ENCODE measurements around the gene SLC38A4.

The SLC38A4 gene

DNA sequence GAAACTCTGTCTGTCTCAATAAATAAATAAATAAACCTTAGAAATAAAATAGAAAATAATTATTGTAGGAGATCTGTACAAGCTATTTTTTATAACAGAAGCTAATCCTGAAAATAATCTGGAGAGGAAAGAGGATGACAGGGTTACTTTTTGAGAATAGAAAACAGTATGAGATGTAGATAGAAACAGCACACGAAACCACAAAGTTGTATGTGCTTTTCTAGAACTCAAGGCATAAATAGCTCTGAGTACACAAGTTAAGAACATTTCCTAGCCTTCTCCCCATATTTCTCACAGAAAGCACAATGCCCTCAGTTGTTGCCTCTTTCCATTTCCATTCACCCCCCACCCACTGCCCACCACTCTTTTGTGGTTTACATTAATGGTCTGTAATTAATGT, 35.7 kb downstream of the SLC38A4 start:
- H3K9ac ChIP-seq (ENCODE audit: low read depth, low read length): no peak overlapping the region
- no peaks in the 10 kb centered on the region for H3K9me3 ChIP-seq (ENCODE audit: insufficient read depth, low read length, severe bottlenecking)
- H2AFZ ChIP-seq (ENCODE audit: low read depth, low read length): no peak overlapping the region
- no peak overlapping the region for H3K4me3 ChIP-seq (ENCODE audit: low read depth in 1 of 2, low read length in 2 of 2)
- H3K27me3 ChIP-seq (ENCODE audit: insufficient read depth, low read length, poor library complexity): no peaks in the 10 kb centered on the region
- no peak overlapping the region for H3K4me2 ChIP-seq (ENCODE audit: insufficient read depth, low read length)
- H3K36me3 ChIP-seq (ENCODE audit: insufficient read depth, low read length): no peaks in the 10 kb centered on the region
- ATAC-seq (ENCODE audit: insufficient read depth, low read depth): no peak
- H3K27ac ChIP-seq (ENCODE audit: low read length): no peak overlapping the region
- TF ChIP-seq, protein P1, sequence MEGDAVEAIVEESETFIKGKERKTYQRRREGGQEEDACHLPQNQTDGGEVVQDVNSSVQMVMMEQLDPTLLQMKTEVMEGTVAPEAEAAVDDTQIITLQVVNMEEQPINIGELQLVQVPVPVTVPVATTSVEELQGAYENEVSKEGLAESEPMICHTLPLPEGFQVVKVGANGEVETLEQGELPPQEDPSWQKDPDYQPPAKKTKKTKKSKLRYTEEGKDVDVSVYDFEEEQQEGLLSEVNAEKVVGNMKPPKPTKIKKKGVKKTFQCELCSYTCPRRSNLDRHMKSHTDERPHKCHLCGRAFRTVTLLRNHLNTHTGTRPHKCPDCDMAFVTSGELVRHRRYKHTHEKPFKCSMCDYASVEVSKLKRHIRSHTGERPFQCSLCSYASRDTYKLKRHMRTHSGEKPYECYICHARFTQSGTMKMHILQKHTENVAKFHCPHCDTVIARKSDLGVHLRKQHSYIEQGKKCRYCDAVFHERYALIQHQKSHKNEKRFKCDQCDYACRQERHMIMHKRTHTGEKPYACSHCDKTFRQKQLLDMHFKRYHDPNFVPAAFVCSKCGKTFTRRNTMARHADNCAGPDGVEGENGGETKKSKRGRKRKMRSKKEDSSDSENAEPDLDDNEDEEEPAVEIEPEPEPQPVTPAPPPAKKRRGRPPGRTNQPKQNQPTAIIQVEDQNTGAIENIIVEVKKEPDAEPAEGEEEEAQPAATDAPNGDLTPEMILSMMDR (IDR thresholded peaks at IDR 0.05; ENCODE audit: borderline replicate concordance, extremely low read depth, low read length, poor library complexity, severe bottlenecking): no peak
- TF ChIP-seq EZH2 (IDR thresholded peaks at IDR 0.05; ENCODE audit: borderline replicate concordance, low read depth, low read length, severe bottlenecking): no peak
- no peaks in the 10 kb centered on the region for H4K20me1 ChIP-seq (ENCODE audit: insufficient read depth, low read length)
- no peaks in the 10 kb centered on the region for H3K79me2 ChIP-seq (ENCODE audit: insufficient read depth, low read length)
- no peak for DNase-seq
- no peaks in the 10 kb centered on the region for H3K4me1 ChIP-seq (ENCODE audit: insufficient read depth, low read length)

DNA sequence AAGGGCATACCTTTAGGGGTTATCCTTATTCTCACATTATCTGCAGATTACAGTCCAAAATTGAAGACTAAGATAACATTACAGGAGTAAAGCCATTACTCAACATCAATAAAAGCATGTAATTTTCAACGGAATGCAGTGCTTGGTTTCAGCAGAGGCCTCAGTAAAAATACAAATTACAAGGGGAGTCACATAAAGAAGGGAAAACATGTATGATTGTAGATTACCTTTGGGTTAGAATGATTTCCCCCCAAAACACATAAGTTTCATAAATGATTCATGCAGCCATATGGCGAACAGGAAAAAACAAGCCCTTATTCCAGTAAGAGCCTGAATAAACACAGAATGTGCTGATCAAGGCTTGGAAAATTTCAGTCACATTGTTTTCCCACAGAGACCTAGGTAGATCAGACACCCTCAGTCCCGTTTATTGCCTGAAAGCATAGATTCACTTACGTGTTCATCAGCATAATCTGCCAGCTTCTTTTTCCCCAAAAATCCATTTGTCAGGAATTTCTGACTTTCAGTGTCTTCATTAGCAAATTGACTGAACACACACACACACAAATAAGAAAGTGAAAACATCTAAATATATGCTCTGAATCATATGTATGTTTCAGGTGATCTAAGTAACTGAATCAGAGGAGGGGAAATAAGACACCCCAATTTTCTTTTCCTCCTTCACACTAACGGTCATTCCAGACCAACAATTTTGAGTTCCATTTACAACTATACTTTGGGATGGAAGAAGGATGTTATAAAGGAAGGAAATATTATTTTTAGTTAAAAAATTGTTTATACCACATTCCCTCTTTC, 37.5 kb downstream of the SLC38A4 start:
- no peak overlapping the region for H3K27ac ChIP-seq (ENCODE audit: low read length)
- no peaks in the 10 kb centered on the region for H3K27me3 ChIP-seq (ENCODE audit: insufficient read depth, low read length, poor library complexity)
- no peaks in the 10 kb centered on the region for H3K36me3 ChIP-seq (ENCODE audit: insufficient read depth, low read length)
- no peak for TF ChIP-seq EZH2 (IDR thresholded peaks at IDR 0.05; ENCODE audit: borderline replicate concordance, low read depth, low read length, severe bottlenecking)
- TF ChIP-seq, protein P1 (IDR thresholded peaks at IDR 0.05; ENCODE audit: borderline replicate concordance, extremely low read depth, low read length, poor library complexity, severe bottlenecking): no peak
- H2AFZ ChIP-seq (ENCODE audit: low read depth, low read length): no peak overlapping the region
- no peak overlapping the region for H3K4me2 ChIP-seq (ENCODE audit: insufficient read depth, low read length)
- no peaks in the 10 kb centered on the region for H3K79me2 ChIP-seq (ENCODE audit: insufficient read depth, low read length)
- no peaks in the 10 kb centered on the region for H3K4me1 ChIP-seq (ENCODE audit: insufficient read depth, low read length)
- ATAC-seq (ENCODE audit: insufficient read depth, low read depth): no peak
- no peak overlapping the region for H3K4me3 ChIP-seq (ENCODE audit: low read depth in 1 of 2, low read length in 2 of 2)
- no peaks in the 10 kb centered on the region for H3K9me3 ChIP-seq (ENCODE audit: insufficient read depth, low read length, severe bottlenecking)
- H4K20me1 ChIP-seq (ENCODE audit: insufficient read depth, low read length): no peaks in the 10 kb centered on the region
- H3K9ac ChIP-seq (ENCODE audit: low read depth, low read length): no peak overlapping the region
- no peak for DNase-seq

DNA sequence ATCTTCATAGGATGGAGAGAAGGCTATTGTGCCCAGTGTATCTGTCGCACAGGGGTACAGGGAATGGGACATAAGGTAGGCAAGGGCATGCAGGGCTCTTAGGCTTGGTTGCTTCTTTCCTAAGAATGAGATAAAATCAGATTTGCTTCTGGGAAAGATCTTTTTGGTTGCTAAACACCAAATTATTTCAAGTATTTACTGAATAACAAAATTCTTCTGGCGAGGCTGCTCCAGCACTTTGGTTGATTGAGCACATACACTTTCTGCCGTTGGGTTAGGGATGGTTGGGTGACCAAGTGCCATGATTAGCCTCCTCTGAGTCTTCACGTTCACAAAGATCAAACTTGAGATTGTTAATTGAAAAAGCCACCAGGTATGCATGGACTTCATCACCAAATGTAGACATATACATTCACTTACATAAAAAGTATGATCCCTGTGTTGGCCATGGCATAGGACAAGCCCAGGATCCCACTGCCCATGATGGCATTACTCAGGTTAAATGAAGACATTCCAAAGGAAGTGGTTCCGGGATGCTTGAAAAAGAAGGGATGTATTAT, 38.2 kb downstream of the SLC38A4 start:
- H3K27ac ChIP-seq (ENCODE audit: low read length): no peak overlapping the region
- no peaks in the 10 kb centered on the region for H3K27me3 ChIP-seq (ENCODE audit: insufficient read depth, low read length, poor library complexity)
- no peaks in the 10 kb centered on the region for H4K20me1 ChIP-seq (ENCODE audit: insufficient read depth, low read length)
- ATAC-seq (ENCODE audit: insufficient read depth, low read depth): no peak
- H3K4me1 ChIP-seq (ENCODE audit: insufficient read depth, low read length): no peaks in the 10 kb centered on the region
- no peaks in the 10 kb centered on the region for H3K79me2 ChIP-seq (ENCODE audit: insufficient read depth, low read length)
- H3K4me2 ChIP-seq (ENCODE audit: insufficient read depth, low read length): no peak overlapping the region
- no peak for DNase-seq
- no peaks in the 10 kb centered on the region for H3K9me3 ChIP-seq (ENCODE audit: insufficient read depth, low read length, severe bottlenecking)
- no peak overlapping the region for H2AFZ ChIP-seq (ENCODE audit: low read depth, low read length)
- TF ChIP-seq, protein P1 (IDR thresholded peaks at IDR 0.05; ENCODE audit: borderline replicate concordance, extremely low read depth, low read length, poor library complexity, severe bottlenecking): no peak
- TF ChIP-seq EZH2 (IDR thresholded peaks at IDR 0.05; ENCODE audit: borderline replicate concordance, low read depth, low read length, severe bottlenecking): no peak
- H3K9ac ChIP-seq (ENCODE audit: low read depth, low read length): no peak overlapping the region
- H3K36me3 ChIP-seq (ENCODE audit: insufficient read depth, low read length): no peaks in the 10 kb centered on the region
- H3K4me3 ChIP-seq (ENCODE audit: low read depth in 1 of 2, low read length in 2 of 2): no peak overlapping the region

Data from DND-41 (cell line).